ENCODE measurements around the gene NR2F2. TPM values are rescaled to one million over a fixed set of nuclear protein-coding genes. Genes with fewer than 3 reads are reported as not detected.
"Not testable (repeated sequence)": the region's sequence is repeated elsewhere in the genome, so short reads cannot be mapped to it uniquely, and the experiment has no call there.

Gene NR2F2
- total RNA-seq, 1 experiment from 2014 or later, result 11.6 TPM

DNA sequence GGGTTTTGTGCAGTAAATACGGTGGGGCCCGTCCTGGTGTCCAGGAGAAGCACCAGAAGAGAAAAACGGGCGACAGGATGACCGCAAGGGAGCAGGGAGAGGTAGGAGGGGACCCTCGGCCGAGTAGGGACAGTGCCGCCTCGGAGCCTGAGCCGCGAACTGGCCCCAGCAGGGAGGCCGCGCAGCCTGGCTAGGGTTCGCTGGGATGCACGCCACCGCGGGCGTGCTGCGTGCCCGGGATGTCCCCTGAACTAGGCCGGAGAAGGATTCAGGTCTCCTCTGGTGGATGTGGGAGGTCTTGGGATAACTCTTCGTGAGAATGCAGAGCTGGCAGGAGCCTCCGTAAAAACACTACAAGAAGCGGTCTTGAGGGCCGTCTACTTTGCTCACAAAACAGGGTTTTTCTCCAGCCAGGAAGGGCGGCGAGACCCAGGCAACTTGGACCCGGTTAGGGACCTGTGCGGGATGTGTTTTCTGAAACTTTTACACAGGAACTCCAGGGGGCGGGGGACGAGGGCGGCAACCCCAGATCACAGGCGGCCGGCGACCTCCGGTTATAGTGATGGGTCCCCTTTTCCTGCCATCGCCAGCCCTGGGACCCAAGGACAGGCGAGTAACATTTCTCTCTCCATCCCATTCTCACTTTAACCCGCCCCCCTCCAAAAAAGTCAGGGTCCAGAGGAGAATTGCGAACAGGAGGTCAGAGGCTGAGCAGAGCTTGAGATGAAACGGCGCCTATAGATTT lies 35.5 kb downstream of the NR2F2 start:
- DNase-seq (ENCODE audit: low read depth), result no peak

GRCh38 chr15:96366526-96366877 lies 36.0 kb downstream of the NR2F2 start:
- DNase-seq (ENCODE audit: low read depth), result no peak

- DNase-seq (ENCODE audit: low read depth), result no peak
These were observed 37.1 kb downstream of the NR2F2 start for GRCh38 chr15:96367311-96368200.

- DNase-seq (ENCODE audit: low read depth), result no peak
These were observed 38.9 kb downstream of the NR2F2 start for GRCh38 chr15:96369351-96369750.

GRCh38 chr15:96369825-96370621 lies 39.5 kb downstream of the NR2F2 start:
- DNase-seq (ENCODE audit: low read depth), result no peak

DNA sequence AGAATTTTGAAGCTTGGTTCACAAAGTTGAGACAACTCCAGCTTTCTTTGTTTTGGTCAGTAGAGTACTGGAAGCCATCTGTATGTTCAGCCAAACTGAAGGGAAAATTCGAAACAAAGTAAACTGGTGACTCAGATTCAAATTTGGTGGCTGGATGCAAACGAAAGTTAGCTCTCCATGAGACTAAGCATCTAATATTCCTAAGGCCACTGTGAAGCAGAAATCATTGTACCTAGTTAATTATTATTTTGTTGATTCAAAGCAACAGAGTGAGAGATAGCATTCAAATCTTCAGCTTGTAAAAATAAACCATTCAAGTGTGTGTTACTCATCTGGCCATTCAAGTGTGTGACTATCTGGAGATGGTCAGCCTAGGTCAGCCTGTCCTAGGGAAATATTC lies 42.1 kb downstream of the NR2F2 start:
- no peak for DNase-seq (ENCODE audit: low read depth)

- no peak for DNase-seq (ENCODE audit: low read depth)
These were observed 44.0 kb downstream of the NR2F2 start for GRCh38 chr15:96374499-96374898.

- DNase-seq (ENCODE audit: low read depth), result not testable (repeated sequence)
These were observed 49.1 kb downstream of the NR2F2 start for GRCh38 chr15:96379592-96379991.

DNA sequence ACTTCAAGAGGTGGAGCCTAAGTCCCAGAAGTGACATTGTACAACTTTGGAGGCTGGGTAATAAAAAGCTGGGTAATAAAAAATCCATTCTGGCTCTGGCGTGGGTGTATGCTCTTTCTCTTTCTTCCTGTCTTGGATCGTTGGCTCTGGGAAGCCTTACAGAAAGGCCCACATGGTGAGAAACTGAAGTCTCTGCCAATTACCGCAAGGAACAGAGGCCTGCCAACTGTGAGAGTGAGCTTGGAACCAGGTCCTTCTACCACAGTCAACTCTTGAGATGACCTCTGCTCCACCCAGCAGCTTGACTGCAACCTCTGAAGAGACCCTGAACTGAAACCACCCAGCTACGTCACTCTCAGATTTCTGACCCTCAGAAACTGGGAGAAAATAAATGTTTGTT lies 51.0 kb downstream of the NR2F2 start:
- no peak for DNase-seq (ENCODE audit: low read depth)

GRCh38 chr15:96385195-96385594 lies 54.7 kb downstream of the NR2F2 start:
- no peak for DNase-seq (ENCODE audit: low read depth)

GRCh38 chr15:96388673-96389072 lies 58.2 kb downstream of the NR2F2 start:
- DNase-seq (ENCODE audit: low read depth), result no peak
